OCI-LY1 (cell line): ENCODE data around the gene GABBR2.

ENCODE experiments used
- H2AFZ ChIP-seq: fragments of 200-600 bp; sonication (generic), shearing (Covaris generic); 2 replicates; pipeline ENCODE4 v1.6.0; 2014; ENCODE audit warnings: antibody characterized with exemption, mild to moderate bottlenecking, low read length
- H3F3A ChIP-seq: fragments of 200-600 bp; sonication (generic), shearing (Covaris generic); 2 replicates; pipeline ENCODE4 v1.6.0; 2014; ENCODE audit warnings: mild to moderate bottlenecking, antibody characterized with exemption, low read length, moderate library complexity; ENCODE audit not compliant: insufficient read depth
- H3K27ac ChIP-seq: fragments of 200-600 bp; sonication (generic); 2 replicates; pipeline ENCODE4 v1.5.1; 2014; ENCODE audit warnings: low read length, mixed run types, mild to moderate bottlenecking, low read depth; ENCODE audit not compliant: poor library complexity, severe bottlenecking
- H3K27me3 ChIP-seq: fragments of 200-600 bp; sonication (generic); 2 replicates; pipeline ENCODE4 v1.6.0; 2014; ENCODE audit warnings: antibody characterized with exemption, mild to moderate bottlenecking, low read length, moderate library complexity; ENCODE audit not compliant: insufficient read depth
- H3K36me3 ChIP-seq: fragments of 200-600 bp; sonication (generic); 2 replicates; pipeline ENCODE4 v1.6.1; 2014; ENCODE audit warnings: mild to moderate bottlenecking, antibody characterized with exemption, low read length, moderate library complexity, mixed read lengths; ENCODE audit not compliant: insufficient read depth
- H3K4me1 ChIP-seq: fragments of 200-600 bp; sonication (generic); 2 replicates; pipeline ENCODE4 v1.5.1; 2014; ENCODE audit warnings: mild to moderate bottlenecking, low read length, moderate library complexity; ENCODE audit not compliant: insufficient read depth, severe bottlenecking
- H3K4me2 ChIP-seq: fragments of 200-600 bp; sonication (generic), shearing (Covaris generic); 2 replicates; pipeline ENCODE4 v1.6.1; 2014; ENCODE audit warnings: low read length
- H3K4me3 ChIP-seq: fragments of 200-600 bp; sonication (generic); 2 replicates; pipeline ENCODE4 v1.5.1; 2014; ENCODE audit warnings: low read length, low read depth, mild to moderate bottlenecking, mixed read lengths; ENCODE audit not compliant: poor library complexity, severe bottlenecking
- H3K79me2 ChIP-seq: fragments of 200-600 bp; shearing (Covaris generic); 2 replicates; pipeline ENCODE4 v1.6.1; 2016; ENCODE audit warnings: mixed run types, low read length, mixed read lengths; ENCODE audit not compliant: insufficient read depth
- H3K9ac ChIP-seq: fragments of 200-600 bp; sonication (generic), shearing (Covaris generic); 2 replicates; pipeline ENCODE4 v1.6.1; 2014; ENCODE audit warnings: mild to moderate bottlenecking, low read length, mixed read lengths
- H3K9me2 ChIP-seq: fragments of 200-600 bp; sonication (generic), shearing (Covaris generic); 2 replicates; pipeline ENCODE4 v1.6.1; 2014; ENCODE audit warnings: low read depth, mild to moderate bottlenecking, low read length, mixed read lengths
- H3K9me3 ChIP-seq: fragments of 200-600 bp; shearing (Covaris generic); 2 replicates; pipeline ENCODE4 v1.6.1; 2014; ENCODE audit warnings: low read length, mixed read lengths
- H4K20me1 ChIP-seq: fragments of 200-600 bp; sonication (generic), shearing (Covaris generic); 2 replicates; pipeline ENCODE4 v1.6.0; 2016; ENCODE audit warnings: mild to moderate bottlenecking, low read length; ENCODE audit not compliant: insufficient read depth
- CTCF ChIP-seq: fragments of 200-600 bp; sonication (generic), shearing (Covaris generic); IDR thresholded peaks from 2 replicates; pipeline ENCODE4 v1.5.1; 2017; ENCODE audit warnings: mild to moderate bottlenecking, antibody characterized with exemption, low read length, moderate library complexity, mixed read lengths
- EZH2 ChIP-seq: fragments of 200-600 bp; sonication (generic), shearing (Covaris generic); IDR thresholded peaks from 2 replicates; pipeline ENCODE4 v1.8.0; 2017; ENCODE audit warnings: borderline replicate concordance, mixed run types, mild to moderate bottlenecking, antibody characterized with exemption, low read length, moderate library complexity, mixed read lengths

Gene GABBR2

GRCh38 chr9:98442541-98442940 is 266.2 kb downstream of the GABBR2 start:
- Histone ChIP-seq H3K9me3 (no peaks in the 10 kb centered on the region), H3K27me3 (no peaks in the 10 kb centered on the region), H4K20me1 (no peaks in the 10 kb centered on the region), H3K27ac (no peak overlapping the region), H3K4me3 (no peak overlapping the region), H3K9ac (no peak overlapping the region), H3K79me2 (no peaks in the 10 kb centered on the region), H3K4me2 (no peak overlapping the region), H3K36me3 (no peaks in the 10 kb centered on the region), H2AFZ (no peak overlapping the region), H3F3A (no peaks in the 10 kb centered on the region), H3K4me1 (no peaks in the 10 kb centered on the region), H3K9me2 (no peaks in the 10 kb centered on the region)
- TF ChIP-seq CTCF (no peak), EZH2 (no peak)

- no peak for TF ChIP-seq CTCF
- TF ChIP-seq EZH2: no peak
Observed at GRCh38 chr9:98442114-98442513, 266.6 kb downstream of the GABBR2 start.

GRCh38 chr9:98438666-98439065 is 270.1 kb downstream of the GABBR2 start:
- no peaks in the 10 kb centered on the region for H3K36me3 ChIP-seq
- H3K9ac ChIP-seq: no peak overlapping the region
- no peaks in the 10 kb centered on the region for H4K20me1 ChIP-seq
- no peaks in the 10 kb centered on the region for H3K9me2 ChIP-seq
- H3K27me3 ChIP-seq: no peaks in the 10 kb centered on the region
- H3K9me3 ChIP-seq: no peaks in the 10 kb centered on the region
- no peak overlapping the region for H2AFZ ChIP-seq
- no peaks in the 10 kb centered on the region for H3K4me1 ChIP-seq
- H3F3A ChIP-seq: no peaks in the 10 kb centered on the region
- no peak for TF ChIP-seq CTCF
- no peak for TF ChIP-seq EZH2
- no peak overlapping the region for H3K4me2 ChIP-seq
- H3K79me2 ChIP-seq: no peaks in the 10 kb centered on the region
- H3K27ac ChIP-seq: no peak overlapping the region
- H3K4me3 ChIP-seq: no peak overlapping the region

More at GRCh38 chr9:98442114-98442513, 266.6 kb downstream of the GABBR2 start:
- H3K27ac ChIP-seq: no peak overlapping the region
- H4K20me1 ChIP-seq: no peaks in the 10 kb centered on the region
- no peaks in the 10 kb centered on the region for H3K9me3 ChIP-seq
- no peak overlapping the region for H2AFZ ChIP-seq
- H3K9ac ChIP-seq: no peak overlapping the region
- no peak overlapping the region for H3K4me3 ChIP-seq
- H3K79me2 ChIP-seq: no peaks in the 10 kb centered on the region
- H3K36me3 ChIP-seq: no peaks in the 10 kb centered on the region
- no peaks in the 10 kb centered on the region for H3K9me2 ChIP-seq
- H3K27me3 ChIP-seq: no peaks in the 10 kb centered on the region
- H3F3A ChIP-seq: no peaks in the 10 kb centered on the region
- H3K4me2 ChIP-seq: no peak overlapping the region
- H3K4me1 ChIP-seq: no peaks in the 10 kb centered on the region
